Erythroblast (primary cell): Measurements from ENCODE around the gene CCDC106.

Experiments used
- GATA1 ChIP-seq: IDR thresholded peaks from 2 replicates; pipeline ENCODE4 v1.6.1; 2011; ENCODE audit warnings: low read depth, mild to moderate bottlenecking, control low read depth, low read length, moderate library complexity
- POLR2A ChIP-seq: IDR thresholded peaks from 2 replicates; pipeline ENCODE4 v1.6.1; 2011; ENCODE audit warnings: mild to moderate bottlenecking, low read length

GRCh38 chr19:55635856-55636440, 12.1 kb upstream of the CCDC106 start:
- TF ChIP-seq POLR2A: no peak
- TF ChIP-seq GATA1: no peak
